GM13976 (cell line): Measurements from ENCODE around the gene MAD1L1.
"Not testable (repeated sequence)": the region's sequence is repeated elsewhere in the genome, so short reads cannot be mapped to it uniquely, and the experiment has no call there.

Experiments
- DNase-seq: peaks from one replicate; pipeline ENCODE4 v3.0.0; 2012; ENCODE audit warnings: low spot score
- CTCF ChIP-seq: IDR thresholded peaks from 2 replicates; pipeline ENCODE4 v1.5.1; 2012; ENCODE audit warnings: borderline replicate concordance, mild to moderate bottlenecking; ENCODE audit not compliant: insufficient read depth; ENCODE audit errors: extremely low read depth, missing control alignments, control extremely low read depth
- in situ Hi-C: fragments of 300-500 bp; cut with MboI; formaldehyde crosslinking; loops from one replicate; pipeline ENCODE4 v1.12.0; 2022; ENCODE audit warnings: low sequenced_read_pairs, mixed read lengths, inconsistent platforms; ENCODE audit not compliant: unreplicated experiment

MAD1L1 gene

GRCh38 chr7:1861799-1862458 lies 370.8 kb downstream of the MAD1L1 start:
- no peak for TF ChIP-seq CTCF
- DNase-seq: no peak
- in situ Hi-C loops: no loop called here

GRCh38 chr7:1860881-1861798 lies 371.6 kb downstream of the MAD1L1 start:
- in situ Hi-C loops, DNase-seq: not testable (repeated sequence)

DNA sequence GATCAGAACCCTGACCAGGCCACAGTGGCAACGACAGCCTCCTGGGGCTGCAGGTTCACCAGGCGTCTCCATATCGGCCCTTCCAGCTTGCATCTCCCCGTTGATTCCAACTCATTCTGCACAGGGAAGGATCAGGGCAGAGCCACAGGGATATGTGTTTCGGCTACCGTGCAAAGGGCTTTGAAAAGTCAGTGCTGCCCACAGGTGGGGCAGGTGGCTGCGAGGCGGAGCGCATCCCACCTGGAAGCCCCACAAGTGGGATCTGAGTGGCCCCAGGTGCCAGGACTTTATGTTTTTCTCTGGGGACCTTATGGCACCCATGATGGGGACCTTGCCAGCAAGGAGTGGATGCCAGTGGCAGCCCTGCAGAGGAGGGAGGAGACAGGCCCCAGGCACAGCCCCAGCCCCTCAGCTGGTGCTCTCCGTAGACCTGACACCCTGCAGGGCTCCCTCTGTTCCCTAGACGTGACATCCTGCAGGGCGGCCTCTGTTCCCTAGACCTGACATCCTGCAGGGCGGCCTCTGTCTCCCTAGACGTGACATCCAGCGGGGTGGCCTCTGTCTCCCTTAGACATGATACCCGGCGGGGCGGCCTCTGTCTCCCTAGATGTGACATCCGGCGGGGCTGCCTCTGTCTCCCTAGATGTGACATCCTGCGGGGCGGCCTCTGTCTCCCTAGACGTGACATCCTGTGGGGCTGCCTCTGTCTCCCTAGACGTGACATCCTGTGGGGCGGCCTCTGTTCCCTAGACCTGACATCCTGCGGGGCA lies 373.3 kb downstream of the MAD1L1 start:
- in situ Hi-C loops: no loop called here
- no peak for DNase-seq
- no peak for TF ChIP-seq CTCF

DNA sequence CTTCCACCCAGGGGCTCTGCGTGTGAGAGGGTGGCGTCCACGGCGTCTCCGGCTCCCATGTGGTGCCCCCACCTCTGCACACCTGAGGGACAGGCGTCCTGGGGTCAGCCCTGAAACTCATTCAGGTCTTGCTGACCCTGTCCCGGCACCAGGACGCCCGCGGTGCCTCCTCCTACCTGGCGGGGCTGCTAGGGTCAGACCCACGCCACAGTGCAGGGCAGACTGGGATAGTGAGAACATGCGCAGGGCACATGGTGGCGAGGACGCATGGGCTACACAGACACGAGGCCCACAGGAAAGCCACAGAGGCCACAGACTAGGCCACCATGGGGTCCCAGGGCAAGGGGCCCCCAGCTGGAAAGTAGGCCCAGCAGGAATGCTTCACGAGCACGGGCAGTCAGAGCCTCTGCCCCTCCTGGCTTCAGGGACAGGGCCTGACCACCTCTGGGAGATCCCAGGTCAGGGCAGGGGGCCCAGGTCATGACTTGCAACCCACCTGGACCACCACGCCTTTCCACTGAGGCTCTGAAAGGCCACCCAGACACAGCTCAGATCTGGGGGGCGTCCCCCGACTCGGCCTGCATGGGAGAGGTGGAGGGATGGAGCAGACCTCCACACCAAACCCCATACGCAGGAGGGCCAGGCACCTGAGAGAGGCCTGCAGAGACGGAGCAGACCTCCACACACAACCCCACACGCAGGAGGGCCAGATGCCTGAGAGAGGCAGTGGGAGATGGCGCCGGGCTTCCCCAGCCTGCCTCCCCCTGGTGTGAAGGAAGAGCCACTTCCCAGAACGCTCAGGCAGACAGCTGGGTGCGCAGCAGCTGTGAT lies 374.1 kb downstream of the MAD1L1 start:
- no peak for DNase-seq
- in situ Hi-C loops: no loop called here
- no peak for TF ChIP-seq CTCF

DNA sequence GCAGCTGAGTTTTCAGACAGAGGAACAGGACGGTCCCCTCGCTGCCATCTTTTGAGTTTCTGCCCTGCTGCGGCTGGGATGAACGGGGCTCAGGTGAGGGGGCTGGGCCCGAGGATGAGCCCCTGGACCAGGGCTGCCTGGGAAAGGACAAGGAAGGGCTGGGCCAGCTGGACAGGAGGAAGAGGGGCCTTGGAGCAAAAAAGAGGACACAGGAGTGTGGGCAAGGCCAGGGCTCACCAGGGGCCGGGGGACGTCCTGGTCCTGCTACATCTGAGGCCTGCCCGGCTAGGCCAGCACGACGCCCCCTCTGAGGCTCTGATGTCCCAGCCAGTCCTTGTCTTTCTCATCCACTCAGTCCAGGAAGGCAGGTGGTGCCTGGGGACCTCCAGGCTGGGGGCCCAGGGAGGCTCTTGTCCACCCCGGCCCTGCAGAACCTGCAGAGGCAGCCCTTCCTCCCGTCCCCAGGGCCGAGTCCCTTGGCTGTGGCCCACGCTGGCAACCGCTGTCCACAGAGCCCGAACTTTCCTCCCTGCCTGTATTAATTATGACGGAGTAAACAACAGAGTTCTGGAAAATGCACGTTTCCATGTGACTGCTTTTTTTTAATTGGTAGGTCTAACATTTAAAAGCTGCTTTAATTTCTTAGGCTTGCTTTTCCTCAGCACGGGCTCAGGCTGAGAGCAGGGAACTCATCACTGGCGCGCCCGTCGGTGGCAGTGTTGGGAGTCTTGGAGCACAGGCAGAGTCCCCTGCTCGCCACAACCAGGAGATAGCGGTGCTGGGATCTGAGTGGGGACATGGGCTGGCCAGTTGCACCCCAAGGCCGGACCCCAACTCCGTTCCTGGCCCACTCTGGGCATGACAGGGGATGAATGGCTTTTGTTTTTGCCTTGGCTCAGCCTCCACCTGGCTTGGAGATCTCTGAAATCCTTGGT lies 375.0 kb downstream of the MAD1L1 start:
- TF ChIP-seq CTCF: no peak
- DNase-seq: no peak
- in situ Hi-C loops: no loop called here

- DNase-seq: no peak
- TF ChIP-seq CTCF: no peak
- in situ Hi-C loops: no loop called here
These were observed 375.8 kb downstream of the MAD1L1 start for GRCh38 chr7:1856888-1857441.
